ENCODE results near the gene SLC35E2B.

The SLC35E2B gene

GRCh38 chr1:1628754-1629429 lies 63.7 kb downstream of the SLC35E2B start:
- H3K27ac ChIP-seq (ENCODE audit: low read length, poor library complexity, severe bottlenecking) = no peak overlapping the region
- no peaks in the 10 kb centered on the region for H3K79me1 ChIP-seq (replicated peaks; ENCODE audit: low read length, poor library complexity, severe bottlenecking)
- peaks cover 20% of the 10 kb centered on the region for H3K4me1 ChIP-seq (ENCODE audit: control insufficient read depth, insufficient read depth, low read depth, low read length)
- H3K36me3 ChIP-seq (ENCODE audit: control insufficient read depth in 1 of 2, insufficient read depth in 2 of 2, low read depth in 1 of 2, low read length in 2 of 2) = peaks cover 6 to 63% of the 10 kb centered on the region in 2 experiments
- H2AK5ac ChIP-seq (ENCODE audit: low read length, severe bottlenecking) = no peak overlapping the region
- H3K4me3 ChIP-seq (ENCODE audit: insufficient read depth in 1 of 2, low read depth in 1 of 2, low read length in 2 of 2) = no peak overlapping the region
- H2BK120ac ChIP-seq (ENCODE audit: low read depth, low read length) = no peak overlapping the region
- H3K27me3 ChIP-seq (ENCODE audit: control insufficient read depth in 1 of 2, insufficient read depth in 1 of 2, low read length in 2 of 2) = peaks cover 3 to 8% of the 10 kb centered on the region in 2 experiments
- no peak overlapping the region for H2AFZ ChIP-seq (ENCODE audit: low read depth, low read length)
- no peak overlapping the region for H2BK12ac ChIP-seq (ENCODE audit: low read length in 2 of 2)
- no peak overlapping the region for H2BK5ac ChIP-seq (ENCODE audit: low read depth, low read length, poor library complexity, severe bottlenecking)
- no peak overlapping the region for H4K91ac ChIP-seq (ENCODE audit: low read length)
- DNase-seq = no peak
- no peak overlapping the region for H4K8ac ChIP-seq (ENCODE audit: low read length)
- H3K18ac ChIP-seq (ENCODE audit: low read depth in 1 of 2, low read length in 2 of 2) = no peak overlapping the region
- H3K4me2 ChIP-seq (ENCODE audit: low read length, poor library complexity, severe bottlenecking) = no peak overlapping the region
- H3K23ac ChIP-seq (ENCODE audit: low read length in 2 of 2) = no peak overlapping the region
- 55% methylated on average over 34 of the region's 53 CpGs for WGBS
- H3K9me3 ChIP-seq (ENCODE audit: control insufficient read depth, low read length) = no peaks in the 10 kb centered on the region
- H2BK15ac ChIP-seq (ENCODE audit: low read depth, poor library complexity, severe bottlenecking) = no peak overlapping the region
- H3K9ac ChIP-seq (ENCODE audit: low read length) = no peak overlapping the region
- H3K4ac ChIP-seq (ENCODE audit: low read depth in 1 of 2, low read length in 2 of 2) = no peak overlapping the region
- no peak overlapping the region for H3K14ac ChIP-seq (ENCODE audit: low read length in 2 of 2)

- Histone ChIP-seq H3K4me3 (ENCODE audit: insufficient read depth in 1 of 2, low read depth in 1 of 2, low read length in 2 of 2) (no peak overlapping the region), H3K36me3 (ENCODE audit: control insufficient read depth in 1 of 2, insufficient read depth in 2 of 2, low read depth in 1 of 2, low read length in 2 of 2) (peaks cover 6 to 71% of the 10 kb centered on the region in 2 experiments), H3K9ac (ENCODE audit: low read length) (no peak overlapping the region), H3K18ac (ENCODE audit: low read depth in 1 of 2, low read length in 2 of 2) (no peak overlapping the region), H3K27me3 (ENCODE audit: control insufficient read depth in 1 of 2, insufficient read depth in 1 of 2, low read length in 2 of 2) (peaks cover 3 to 8% of the 10 kb centered on the region in 2 experiments), H3K9me3 (ENCODE audit: control insufficient read depth, low read length) (no peaks in the 10 kb centered on the region), H3K4me2 (ENCODE audit: low read length, poor library complexity, severe bottlenecking) (no peak overlapping the region), H4K91ac (ENCODE audit: low read length) (peak overlapping the region; percentile 36), H2BK12ac (ENCODE audit: low read length in 2 of 2) (no peak overlapping the region), H4K8ac (ENCODE audit: low read length) (no peak overlapping the region), H3K14ac (ENCODE audit: low read length in 2 of 2) (no peak overlapping the region), H3K79me1 (replicated peaks; ENCODE audit: low read length, poor library complexity, severe bottlenecking) (peaks cover 4% of the 10 kb centered on the region), H2BK120ac (ENCODE audit: low read depth, low read length) (no peak overlapping the region), H2AFZ (ENCODE audit: low read depth, low read length) (no peak overlapping the region), H2BK15ac (ENCODE audit: low read depth, poor library complexity, severe bottlenecking) (no peak overlapping the region), H2BK5ac (ENCODE audit: low read depth, low read length, poor library complexity, severe bottlenecking) (no peak overlapping the region), H3K4me1 (ENCODE audit: control insufficient read depth, insufficient read depth, low read depth, low read length) (peaks cover 24% of the 10 kb centered on the region), H2AK5ac (ENCODE audit: low read length, severe bottlenecking) (no peak overlapping the region), H3K4ac (ENCODE audit: low read depth in 1 of 2, low read length in 2 of 2) (no peak overlapping the region), H3K27ac (ENCODE audit: low read length, poor library complexity, severe bottlenecking) (no peak overlapping the region), H3K23ac (ENCODE audit: low read length in 2 of 2) (no peak overlapping the region)
- no peak for DNase-seq
- WGBS = 95% methylated on average over 53 of the region's 53 CpGs
Observed at GRCh38 chr1:1627829-1628753, 64.5 kb downstream of the SLC35E2B start.

GRCh38 chr1:1627261-1627828 lies 65.2 kb downstream of the SLC35E2B start:
- H3K4me2 ChIP-seq (ENCODE audit: low read length, poor library complexity, severe bottlenecking) = no peak overlapping the region
- H2BK12ac ChIP-seq (ENCODE audit: low read length in 2 of 2) = no peak overlapping the region
- H4K8ac ChIP-seq (ENCODE audit: low read length) = no peak overlapping the region
- peak overlapping the region in 1 of 2 experiments; percentile 41 for H3K4me3 ChIP-seq (ENCODE audit: insufficient read depth in 1 of 2, low read depth in 1 of 2, low read length in 2 of 2)
- no peak overlapping the region for H3K27ac ChIP-seq (ENCODE audit: low read length, poor library complexity, severe bottlenecking)
- no peak overlapping the region for H3K23ac ChIP-seq (ENCODE audit: low read length in 2 of 2)
- no peak overlapping the region for H2BK15ac ChIP-seq (ENCODE audit: low read depth, poor library complexity, severe bottlenecking)
- no peak overlapping the region for H2BK120ac ChIP-seq (ENCODE audit: low read depth, low read length)
- H3K79me1 ChIP-seq (replicated peaks; ENCODE audit: low read length, poor library complexity, severe bottlenecking) = peaks cover 7% of the 10 kb centered on the region
- H2AK5ac ChIP-seq (ENCODE audit: low read length, severe bottlenecking) = no peak overlapping the region
- peaks cover 6 to 78% of the 10 kb centered on the region in 2 experiments for H3K36me3 ChIP-seq (ENCODE audit: control insufficient read depth in 1 of 2, insufficient read depth in 2 of 2, low read depth in 1 of 2, low read length in 2 of 2)
- H3K4me1 ChIP-seq (ENCODE audit: control insufficient read depth, insufficient read depth, low read depth, low read length) = peaks cover 28% of the 10 kb centered on the region
- H3K9ac ChIP-seq (ENCODE audit: low read length) = no peak overlapping the region
- H3K27me3 ChIP-seq (ENCODE audit: control insufficient read depth in 1 of 2, insufficient read depth in 1 of 2, low read length in 2 of 2) = peaks cover 3 to 8% of the 10 kb centered on the region in 2 experiments
- no peak overlapping the region for H3K4ac ChIP-seq (ENCODE audit: low read depth in 1 of 2, low read length in 2 of 2)
- H4K91ac ChIP-seq (ENCODE audit: low read length) = peak overlapping the region; percentile 36
- H3K9me3 ChIP-seq (ENCODE audit: control insufficient read depth, low read length) = no peaks in the 10 kb centered on the region
- H2BK5ac ChIP-seq (ENCODE audit: low read depth, low read length, poor library complexity, severe bottlenecking) = no peak overlapping the region
- no peak overlapping the region for H3K18ac ChIP-seq (ENCODE audit: low read depth in 1 of 2, low read length in 2 of 2)
- H3K14ac ChIP-seq (ENCODE audit: low read length in 2 of 2) = no peak overlapping the region
- DNase-seq = no peak
- 89% methylated on average over 29 of the region's 37 CpGs for WGBS
- no peak overlapping the region for H2AFZ ChIP-seq (ENCODE audit: low read depth, low read length)

Measured in mesenchymal stem cell (in vitro differentiated cells and primary cell).